Pulmonary artery endothelial cell (primary cell): ENCODE data around the gene OXSM. TPM values are rescaled to one million over a fixed set of nuclear protein-coding genes. Genes with fewer than 3 reads are reported as not detected.
A peak's percentile ranks its signal among the peaks of the same experiment; 100 is the strongest.

ENCODE experiments used
- DNase-seq: peaks from one replicate; pipeline ENCODE4 v3.0.0-alpha.2; 2011; ENCODE audit warnings: low read depth, low spot score
- total RNA-seq: library from RNA; depleted of rRNA; stranded (reverse); fragments of >200 nt; gene quantifications from 2 replicates; pipeline ENCODE4 v1.2.3, GENCODE V29; 2014

The OXSM gene
- total RNA-seq, 1 donor from 2014 or later = 11.9 TPM

- DNase-seq = no peak
Measured at GRCh38 chr3:25803833-25804232, 13.9 kb downstream of the OXSM start.

DNA sequence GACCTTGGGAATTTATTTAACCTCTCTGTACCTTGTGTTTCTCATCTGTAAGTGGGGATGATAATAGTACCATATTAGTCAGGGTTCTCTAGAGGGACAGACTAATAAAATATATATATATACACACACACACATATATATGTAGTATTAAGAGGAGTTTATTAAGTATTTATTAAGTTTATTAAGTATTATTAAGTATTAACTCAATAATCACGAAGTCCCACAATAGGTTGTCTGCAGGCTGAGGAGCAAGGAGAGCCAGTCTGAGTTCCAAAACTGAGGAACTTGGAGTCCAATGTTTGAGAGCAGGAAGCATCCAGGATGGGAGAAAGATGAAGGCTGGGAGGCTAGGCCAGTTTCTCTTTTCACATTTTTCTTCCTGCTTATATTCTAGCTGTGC lies 14.8 kb downstream of the OXSM start:
- DNase-seq = no peak

DNA sequence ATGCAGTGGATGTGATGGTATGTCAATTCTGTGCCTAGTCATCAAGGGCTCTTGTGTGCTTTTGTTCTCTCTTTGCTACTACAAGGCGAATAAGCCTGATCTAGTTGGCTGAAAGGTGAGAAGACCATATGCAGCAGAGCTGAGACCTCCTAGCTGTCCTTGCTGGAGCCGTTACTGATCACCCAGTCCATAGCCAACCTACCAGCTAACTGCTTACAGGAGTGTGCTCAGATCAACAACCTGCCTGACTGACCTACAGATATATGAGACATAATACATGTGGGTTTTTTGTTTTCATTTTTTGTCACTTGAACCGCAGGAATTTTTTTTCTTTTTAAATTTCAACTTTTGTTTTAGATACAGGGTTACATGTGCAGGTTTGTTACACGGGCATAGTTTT lies 22.8 kb downstream of the OXSM start:
- DNase-seq = no peak

- DNase-seq = no peak
Measured at GRCh38 chr3:25817107-25817506, 27.2 kb downstream of the OXSM start.

DNA sequence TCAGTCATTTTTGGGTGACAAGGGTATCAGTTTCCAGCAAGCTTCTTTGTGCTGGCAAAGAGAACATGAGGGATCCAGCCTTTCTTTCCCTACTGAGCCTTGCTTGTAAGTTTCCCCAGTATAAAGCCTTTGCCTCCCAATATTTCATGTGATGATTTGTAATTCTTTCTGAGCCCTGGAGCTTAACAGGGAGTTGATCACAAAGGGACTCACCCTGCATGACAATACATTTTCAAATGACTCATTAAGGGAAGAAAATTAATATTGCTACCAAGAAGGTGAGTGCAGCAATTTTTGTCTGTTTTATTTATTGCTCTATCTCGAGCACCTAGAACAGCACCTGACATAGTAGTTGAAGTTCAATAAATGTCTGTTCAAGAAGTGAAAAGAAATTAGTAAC lies 27.7 kb downstream of the OXSM start:
- DNase-seq = no peak

GRCh38 chr3:25818335-25818734 lies 28.4 kb downstream of the OXSM start:
- DNase-seq = no peak

DNA sequence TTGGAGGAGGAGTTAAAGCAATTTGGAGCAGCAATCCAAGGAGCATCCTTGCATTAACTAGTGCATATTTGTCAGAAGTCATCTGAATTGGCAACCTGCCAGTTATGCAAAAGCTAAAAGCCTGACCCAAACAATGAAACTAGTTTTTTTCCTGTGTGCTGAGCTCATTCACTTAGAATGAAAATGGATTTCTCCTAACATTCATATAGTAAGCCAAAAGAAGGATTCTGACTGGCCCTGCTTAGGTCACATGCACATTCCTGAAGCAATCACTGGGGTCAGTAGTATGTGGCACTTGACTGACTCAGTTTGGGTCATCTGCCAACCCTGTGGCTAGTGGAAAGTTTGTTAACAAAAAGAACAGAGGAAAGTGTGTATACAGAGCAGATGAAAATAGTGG lies 30.5 kb downstream of the OXSM start:
- DNase-seq = peak; percentile 57

DNA sequence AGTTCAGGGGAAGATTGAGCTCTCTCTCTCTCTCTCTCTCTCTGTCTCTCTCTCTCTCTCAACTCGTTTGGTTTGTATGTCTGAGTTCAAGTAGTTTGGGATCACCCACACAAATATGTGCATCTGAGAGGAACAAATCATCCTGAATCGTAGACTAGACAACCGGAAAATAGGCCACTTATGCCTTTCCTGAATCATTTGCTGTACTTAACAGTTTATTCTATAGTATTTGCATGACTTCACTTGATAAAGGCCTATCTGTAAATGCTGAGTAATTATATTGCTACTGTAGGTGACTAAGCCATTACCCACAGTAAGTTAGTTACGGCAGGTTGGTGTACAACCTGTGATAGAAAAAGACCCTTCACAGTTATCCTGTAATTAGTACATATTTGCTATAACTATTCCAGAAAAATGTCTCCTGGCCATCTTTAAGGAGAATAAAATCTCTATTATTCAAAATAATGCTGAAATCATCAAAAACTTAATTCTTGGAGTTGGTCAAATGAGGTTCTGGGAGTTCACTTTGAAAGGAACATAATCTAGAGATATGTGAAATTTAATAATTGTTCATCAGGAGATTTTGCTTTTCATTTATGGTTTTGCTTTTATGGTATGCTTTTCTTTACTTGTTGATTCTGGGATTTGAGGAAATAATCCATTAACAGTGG lies 31.1 kb downstream of the OXSM start:
- DNase-seq = no peak

GRCh38 chr3:25821746-25822573 lies 32.1 kb downstream of the OXSM start:
- no peak for DNase-seq

DNA sequence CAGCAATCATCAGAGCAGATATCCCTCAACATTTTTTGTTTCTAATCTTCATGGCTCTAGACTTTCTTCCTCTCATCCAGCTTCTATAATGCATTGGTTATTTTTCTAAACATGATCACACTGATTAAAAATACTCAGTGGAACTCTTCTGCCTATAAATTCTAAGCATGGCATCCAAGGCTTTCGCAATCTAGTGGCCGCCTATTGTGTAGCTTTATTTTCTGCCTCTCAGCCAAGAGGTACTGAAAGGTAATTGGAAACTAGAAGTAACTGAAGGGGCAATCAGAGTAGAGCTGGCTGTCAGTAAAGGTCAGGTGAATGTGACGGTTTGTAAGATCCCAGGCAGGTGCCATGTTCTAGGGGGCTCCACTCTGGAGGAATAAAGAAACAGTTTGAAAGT lies 33.4 kb downstream of the OXSM start:
- DNase-seq = no peak

GRCh38 chr3:25826510-25826909 lies 36.6 kb downstream of the OXSM start:
- DNase-seq = no peak

DNA sequence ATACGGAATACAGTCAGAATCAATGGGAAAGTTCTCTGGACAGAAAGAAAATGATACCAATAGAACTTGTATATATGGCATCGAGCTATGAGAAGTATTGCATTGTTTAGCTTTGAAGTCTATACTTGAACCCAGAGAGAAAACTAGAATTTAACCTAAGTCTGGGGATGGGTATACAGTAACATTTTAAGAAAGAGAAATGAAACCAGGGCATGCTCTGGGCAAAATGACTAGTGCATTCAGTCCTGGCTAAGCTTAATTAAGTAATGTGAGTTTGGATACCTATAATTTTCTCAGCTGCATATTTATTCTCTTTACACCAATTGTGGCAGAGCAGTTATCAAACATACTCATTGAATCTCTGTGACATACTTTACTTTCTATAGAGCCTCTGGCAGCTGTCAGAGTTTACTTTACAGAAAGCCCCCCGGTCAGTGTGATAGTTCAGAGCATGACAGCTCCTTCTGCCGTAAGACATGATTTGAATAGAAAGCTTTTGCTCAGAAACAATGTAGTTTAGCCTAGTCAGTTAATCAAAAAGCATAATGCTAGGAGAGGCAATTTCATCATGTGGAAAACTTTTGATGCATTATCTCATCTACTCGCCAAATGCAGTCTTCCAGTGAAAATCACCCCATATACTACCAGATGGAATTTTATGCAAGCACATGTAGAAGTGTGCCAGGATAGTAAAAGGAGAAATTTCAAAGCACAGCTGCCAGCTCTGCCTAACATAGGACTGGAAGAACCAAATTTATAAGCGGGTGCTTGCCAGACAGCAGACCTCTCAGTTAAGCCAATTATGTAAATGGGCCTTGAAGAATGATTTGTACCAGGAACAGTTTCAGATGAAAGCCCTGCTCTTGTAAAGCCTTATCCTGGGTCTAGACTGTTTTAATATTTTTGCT lies 40.7 kb downstream of the OXSM start:
- DNase-seq = no peak

- DNase-seq = no peak
Measured at GRCh38 chr3:25831578-25831977, 41.7 kb downstream of the OXSM start.

GRCh38 chr3:25834346-25834745 lies 44.5 kb downstream of the OXSM start:
- no peak for DNase-seq

DNA sequence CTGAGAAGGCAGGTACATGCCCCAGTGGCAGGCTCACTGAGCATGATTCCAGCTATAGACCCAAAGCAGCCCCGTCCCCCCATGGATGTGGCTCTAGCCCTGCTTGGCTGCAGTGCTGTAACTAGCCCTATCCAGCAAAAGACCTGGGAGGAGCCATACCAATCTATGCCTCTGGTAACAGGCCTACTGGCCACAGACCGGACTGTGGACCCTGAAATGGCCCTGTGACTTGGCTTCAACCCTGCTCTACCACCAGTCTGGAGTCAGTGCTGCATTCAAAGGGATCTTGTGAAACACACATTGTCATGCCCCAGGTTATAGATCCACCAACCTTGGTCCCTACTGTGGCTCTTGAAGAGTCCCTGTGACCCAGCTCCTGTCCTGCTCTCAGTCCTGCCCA lies 46.7 kb downstream of the OXSM start:
- no peak for DNase-seq

DNA sequence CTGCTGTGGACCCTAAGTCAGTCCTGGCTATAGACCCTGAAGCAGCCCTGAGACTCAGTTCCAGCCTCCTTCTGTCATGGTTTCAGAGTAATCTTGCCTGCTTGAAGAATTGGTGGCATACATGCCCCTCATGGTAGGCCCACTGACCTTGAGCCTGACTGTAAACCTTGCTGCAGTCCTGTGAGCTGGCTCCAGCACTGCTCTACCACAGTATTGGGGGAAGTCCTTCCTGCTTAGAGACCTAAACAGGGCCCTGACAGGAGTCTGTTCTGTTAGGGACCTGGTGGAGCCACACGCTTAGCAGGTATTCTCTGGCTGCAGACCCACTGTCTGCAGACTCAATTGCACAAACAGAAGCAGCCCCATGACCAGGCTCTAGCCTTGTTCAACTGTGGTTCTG lies 47.1 kb downstream of the OXSM start:
- DNase-seq = no peak

DNA sequence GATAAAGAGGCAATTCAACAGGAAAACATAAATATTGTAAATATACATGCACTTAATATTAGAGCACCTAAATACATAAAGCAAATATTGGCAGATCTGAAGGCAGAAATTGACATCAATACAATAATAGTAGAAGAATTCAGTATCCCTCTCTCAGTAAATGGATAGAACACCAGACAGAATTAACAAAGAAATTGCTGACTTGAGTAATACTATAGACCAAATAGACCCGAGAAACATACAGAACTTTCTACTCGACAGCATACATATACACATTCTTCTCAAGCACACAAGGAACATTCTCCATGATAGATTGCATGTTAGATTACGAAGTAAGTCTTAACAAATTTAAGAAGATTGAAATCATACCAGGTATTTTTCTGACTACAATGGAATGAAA lies 50.2 kb downstream of the OXSM start:
- DNase-seq = no peak

- DNase-seq = no peak
Measured at GRCh38 chr3:25843332-25843731, 53.4 kb downstream of the OXSM start.
